Measurements from ENCODE around the gene ABAT. TPM values are rescaled to one million over a fixed set of nuclear protein-coding genes. Genes with fewer than 3 reads are reported as not detected.

The ABAT gene
- total RNA-seq, 1 experiment from 2014 or later: 7.3 TPM

DNA sequence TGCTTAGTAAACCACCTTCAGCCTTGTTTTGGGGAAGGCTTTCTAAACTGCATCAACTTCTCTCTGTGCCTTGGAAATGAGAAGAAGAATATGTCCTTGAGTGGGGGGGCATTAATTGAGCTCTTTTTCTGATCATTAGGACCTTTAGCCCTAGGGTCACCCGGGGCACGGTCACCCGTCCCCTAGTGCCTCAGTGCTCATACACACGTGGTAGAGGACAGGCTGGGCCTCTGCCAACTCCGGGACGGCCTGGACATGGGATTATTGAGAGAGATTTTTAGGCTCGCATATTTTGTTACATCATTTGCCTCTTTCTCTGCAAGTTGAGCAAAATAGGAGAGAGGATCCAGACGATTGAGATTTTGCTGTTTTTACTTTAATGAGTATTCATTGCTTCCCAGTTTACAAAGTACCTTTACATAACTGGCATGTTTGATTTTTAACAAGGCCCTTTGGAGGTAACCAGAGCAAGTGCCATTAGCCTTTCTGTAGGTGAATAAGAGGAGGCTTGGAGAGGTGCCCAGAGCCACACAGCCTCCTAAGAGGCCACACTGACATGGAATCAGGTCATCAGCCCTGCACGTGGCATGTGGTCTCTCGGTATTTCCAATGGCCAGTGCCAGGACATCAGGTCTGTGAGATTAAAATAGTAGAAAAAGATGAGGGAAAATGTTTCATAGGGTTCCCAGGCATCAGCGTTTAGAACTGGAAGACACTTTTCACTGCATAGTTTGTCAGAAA lies 134.4 kb downstream of the ABAT start:
- H3K14ac ChIP-seq (ENCODE audit: insufficient read depth, low read length): no peak overlapping the region
- no peaks in the 10 kb centered on the region for H3K9me3 Mint-ChIP-seq
- H3K9me3 ChIP-seq (ENCODE audit: control insufficient read depth, low read depth, low read length): no peaks in the 10 kb centered on the region
- H3K27ac Mint-ChIP-seq: no peak overlapping the region
- H3K4me1 ChIP-seq (ENCODE audit: insufficient read depth, low read length): no peaks in the 10 kb centered on the region
- H3K4me1 Mint-ChIP-seq: no peaks in the 10 kb centered on the region
- no peaks in the 10 kb centered on the region for H3K79me1 ChIP-seq (ENCODE audit: insufficient read depth, low read depth, low read length, poor library complexity, severe bottlenecking)
- no CpG with 5 or more reads among the region's 11 CpGs for WGBS (ENCODE audit: extremely low coverage, insufficient read length, low lambda C conversion rate)
- H3K4ac ChIP-seq (ENCODE audit: low read depth, low read length): no peak overlapping the region
- H3T11ph ChIP-seq (ENCODE audit: low read length): no peak overlapping the region
- H3K56ac ChIP-seq (ENCODE audit: insufficient read length, low read depth, low read length): no peak overlapping the region
- no peak overlapping the region for H2BK12ac ChIP-seq (ENCODE audit: insufficient read length, low read depth, low read length)
- no peak overlapping the region for H4K91ac ChIP-seq (ENCODE audit: insufficient read length, low read depth, low read length)
- H3K23ac ChIP-seq (ENCODE audit: insufficient read length, low read depth, low read length): no peak overlapping the region
- no peak overlapping the region for H2AFZ ChIP-seq (ENCODE audit: low read length)
- no peak overlapping the region for H2AK5ac ChIP-seq (ENCODE audit: insufficient read length, low read length)
- H3K36me3 Mint-ChIP-seq (ENCODE audit: insufficient read depth in 1 of 3, low read depth in 3 of 3): peaks cover 54 to 95% (median 87%) of the 10 kb centered on the region in 3 experiments; a peak in 6 of 7 replicates
- no peak overlapping the region for H2BK20ac ChIP-seq (ENCODE audit: low read depth, low read length, poor library complexity, severe bottlenecking)
- H2BK15ac ChIP-seq (ENCODE audit: low read depth, low read length): no peak overlapping the region
- no peaks in the 10 kb centered on the region for H3K27me3 ChIP-seq (ENCODE audit: insufficient read depth, low read length)
- H3K9ac ChIP-seq (ENCODE audit: extremely low read depth, insufficient read length, low read length): no peak overlapping the region
- no peak for DNase-seq
- TF ChIP-seq, protein P1, sequence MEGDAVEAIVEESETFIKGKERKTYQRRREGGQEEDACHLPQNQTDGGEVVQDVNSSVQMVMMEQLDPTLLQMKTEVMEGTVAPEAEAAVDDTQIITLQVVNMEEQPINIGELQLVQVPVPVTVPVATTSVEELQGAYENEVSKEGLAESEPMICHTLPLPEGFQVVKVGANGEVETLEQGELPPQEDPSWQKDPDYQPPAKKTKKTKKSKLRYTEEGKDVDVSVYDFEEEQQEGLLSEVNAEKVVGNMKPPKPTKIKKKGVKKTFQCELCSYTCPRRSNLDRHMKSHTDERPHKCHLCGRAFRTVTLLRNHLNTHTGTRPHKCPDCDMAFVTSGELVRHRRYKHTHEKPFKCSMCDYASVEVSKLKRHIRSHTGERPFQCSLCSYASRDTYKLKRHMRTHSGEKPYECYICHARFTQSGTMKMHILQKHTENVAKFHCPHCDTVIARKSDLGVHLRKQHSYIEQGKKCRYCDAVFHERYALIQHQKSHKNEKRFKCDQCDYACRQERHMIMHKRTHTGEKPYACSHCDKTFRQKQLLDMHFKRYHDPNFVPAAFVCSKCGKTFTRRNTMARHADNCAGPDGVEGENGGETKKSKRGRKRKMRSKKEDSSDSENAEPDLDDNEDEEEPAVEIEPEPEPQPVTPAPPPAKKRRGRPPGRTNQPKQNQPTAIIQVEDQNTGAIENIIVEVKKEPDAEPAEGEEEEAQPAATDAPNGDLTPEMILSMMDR (conservative IDR thresholded peaks at IDR 0.05): no peak
- no peak overlapping the region for H4K5ac ChIP-seq (ENCODE audit: insufficient read length, low read depth, low read length)
- no peaks in the 10 kb centered on the region for H3K79me2 ChIP-seq (ENCODE audit: insufficient read depth, low read length)
- H4K20me1 ChIP-seq (ENCODE audit: control insufficient read depth, insufficient read depth, insufficient read length): no peaks in the 10 kb centered on the region
- no peak overlapping the region for H4K8ac ChIP-seq (replicated peaks; ENCODE audit: insufficient read length, low read depth, low read length)
- H3K4me2 ChIP-seq (ENCODE audit: insufficient read depth, insufficient read length, low read length): no peak overlapping the region
- H3K4me3 Mint-ChIP-seq: no peak overlapping the region
- H3K27me3 Mint-ChIP-seq (ENCODE audit: low read depth): no peaks in the 10 kb centered on the region
- H3K27ac ChIP-seq (ENCODE audit: insufficient read length, low read depth, low read length): no peak overlapping the region
- H3K23me2 ChIP-seq (ENCODE audit: insufficient read length, low read depth, low read length, poor library complexity, severe bottlenecking): no peaks in the 10 kb centered on the region
- no peak overlapping the region for H2BK120ac ChIP-seq (ENCODE audit: low read depth, low read length, poor library complexity, severe bottlenecking)
- no peak overlapping the region for H3K18ac ChIP-seq (ENCODE audit: insufficient read length, low read depth, low read length)
- H2BK5ac ChIP-seq (ENCODE audit: insufficient read length, low read length): no peak overlapping the region
